ENCODE measurements around the gene SLX9.
"Not testable (repeated sequence)": the region's sequence is repeated elsewhere in the genome, so short reads cannot be mapped to it uniquely, and the experiment has no call there.

SLX9 gene

GRCh38 chr21:44917446-44918106 lies 22.3 kb upstream of the SLX9 start:
- no peak for DNase-seq

GRCh38 chr21:44918107-44918470 lies 21.7 kb upstream of the SLX9 start:
- no peak for DNase-seq

- no peak for DNase-seq
Observed at GRCh38 chr21:44918581-44919033, 21.2 kb upstream of the SLX9 start.

- no peak for DNase-seq
Observed at GRCh38 chr21:44919111-44919912, 20.5 kb upstream of the SLX9 start.

- no peak for DNase-seq
Observed at GRCh38 chr21:44919913-44920693, 19.7 kb upstream of the SLX9 start.

- DNase-seq: peak; percentile 59
Observed at GRCh38 chr21:44920694-44921604, 18.9 kb upstream of the SLX9 start, which contains the start of gene ITGB2. Gene ITGB2, minus strand, starts transcription at chr21:44920899. Its CDS starts 10,117 bp downstream, at chr21:44910782.

GRCh38 chr21:44921928-44922327 lies 17.9 kb upstream of the SLX9 start:
- no peak for DNase-seq

- DNase-seq: no peak
Observed at GRCh38 chr21:44923480-44924084, 16.2 kb upstream of the SLX9 start.

GRCh38 chr21:44924606-44925377 lies 15.0 kb upstream of the SLX9 start:
- peak; percentile 33 for DNase-seq

GRCh38 chr21:44925378-44925755 lies 14.5 kb upstream of the SLX9 start:
- no peak for DNase-seq

- peak; percentile 70 for DNase-seq
Observed at GRCh38 chr21:44926331-44927101, 13.3 kb upstream of the SLX9 start.

GRCh38 chr21:44927259-44927586 lies 12.6 kb upstream of the SLX9 start:
- DNase-seq: no peak

- peak; percentile 93 for DNase-seq
Observed at GRCh38 chr21:44927587-44928461, 12.0 kb upstream of the SLX9 start.

- not testable (repeated sequence) for DNase-seq
Observed at GRCh38 chr21:44928500-44929241, 11.2 kb upstream of the SLX9 start.

GRCh38 chr21:44929242-44929798 lies 10.5 kb upstream of the SLX9 start:
- DNase-seq: no peak

GRCh38 chr21:44929799-44930542 lies 9.9 kb upstream of the SLX9 start:
- DNase-seq: no peak

- DNase-seq: peak; percentile 81
Observed at GRCh38 chr21:44930543-44930981, 9.3 kb upstream of the SLX9 start.

- no peak for DNase-seq
Observed at GRCh38 chr21:44931137-44931500, 8.7 kb upstream of the SLX9 start.
